Measurements from ENCODE around the gene DMRTB1. TPM values are rescaled to one million over a fixed set of nuclear protein-coding genes. Genes with fewer than 3 reads are reported as not detected.

The DMRTB1 gene
- total and polyA plus RNA-seq, 2 of the 8 experiments (the other 6 are each of a cell fraction or from before 2014, with no cell fraction given) = 0.06 to 0.35 TPM

DNA sequence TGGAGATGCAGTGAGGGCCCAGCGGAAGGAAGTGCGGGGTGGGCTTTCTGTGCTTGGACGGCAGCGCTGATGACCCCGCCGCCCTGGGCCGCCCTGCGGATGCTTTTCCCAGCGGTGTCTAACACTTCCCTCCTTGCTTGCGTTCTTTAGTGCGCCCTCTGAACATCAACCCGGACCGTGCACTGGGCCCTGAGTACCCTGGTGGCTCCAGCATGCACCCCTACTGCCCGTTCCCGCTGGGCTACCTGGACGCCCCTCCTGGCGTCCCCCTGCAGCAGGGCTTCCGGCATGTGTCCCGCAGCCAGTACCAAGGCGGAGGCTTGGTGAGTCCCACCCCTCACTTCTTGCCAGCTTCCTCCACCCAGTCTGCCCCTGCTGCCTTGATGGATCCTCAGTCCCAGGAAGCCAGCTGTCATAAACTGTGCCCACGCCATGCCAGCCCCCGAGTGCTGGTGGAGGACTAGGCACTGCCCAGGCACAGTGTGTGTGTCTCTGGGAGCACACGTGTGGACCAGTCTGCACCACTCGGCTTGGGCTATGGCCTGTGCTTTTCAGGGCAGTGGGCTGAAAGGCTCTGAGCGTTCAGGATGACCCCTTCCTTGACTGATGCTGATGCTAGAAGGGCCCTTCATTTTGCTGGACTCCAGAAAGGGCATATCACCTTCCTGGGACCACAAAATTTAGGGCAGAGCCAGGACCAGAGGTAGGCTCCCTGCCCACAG is 2.3 kb downstream of the DMRTB1 start (continued):
- no peak for TF ChIP-seq CHD7 (IDR thresholded peaks at IDR 0.05; ENCODE audit: insufficient replicate concordance, low read length)
- no peak for TF ChIP-seq EP300 (IDR thresholded peaks at IDR 0.05; ENCODE audit: borderline replicate concordance in 1 of 2, low read depth in 2 of 2, low read length in 2 of 2)
- no peak for TF ChIP-seq HDAC6 (IDR thresholded peaks at IDR 0.05; ENCODE audit: low read depth, low read length)
- TF ChIP-seq BCL11A (IDR thresholded peaks at IDR 0.05; ENCODE audit: low read depth in 2 of 2, low read length in 2 of 2) = no peak
- TF ChIP-seq, protein P1, sequence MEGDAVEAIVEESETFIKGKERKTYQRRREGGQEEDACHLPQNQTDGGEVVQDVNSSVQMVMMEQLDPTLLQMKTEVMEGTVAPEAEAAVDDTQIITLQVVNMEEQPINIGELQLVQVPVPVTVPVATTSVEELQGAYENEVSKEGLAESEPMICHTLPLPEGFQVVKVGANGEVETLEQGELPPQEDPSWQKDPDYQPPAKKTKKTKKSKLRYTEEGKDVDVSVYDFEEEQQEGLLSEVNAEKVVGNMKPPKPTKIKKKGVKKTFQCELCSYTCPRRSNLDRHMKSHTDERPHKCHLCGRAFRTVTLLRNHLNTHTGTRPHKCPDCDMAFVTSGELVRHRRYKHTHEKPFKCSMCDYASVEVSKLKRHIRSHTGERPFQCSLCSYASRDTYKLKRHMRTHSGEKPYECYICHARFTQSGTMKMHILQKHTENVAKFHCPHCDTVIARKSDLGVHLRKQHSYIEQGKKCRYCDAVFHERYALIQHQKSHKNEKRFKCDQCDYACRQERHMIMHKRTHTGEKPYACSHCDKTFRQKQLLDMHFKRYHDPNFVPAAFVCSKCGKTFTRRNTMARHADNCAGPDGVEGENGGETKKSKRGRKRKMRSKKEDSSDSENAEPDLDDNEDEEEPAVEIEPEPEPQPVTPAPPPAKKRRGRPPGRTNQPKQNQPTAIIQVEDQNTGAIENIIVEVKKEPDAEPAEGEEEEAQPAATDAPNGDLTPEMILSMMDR (IDR thresholded peaks at IDR 0.05; ENCODE audit: control extremely low read depth in 1 of 3, insufficient read depth in 1 of 3, low read depth in 1 of 3, low read length in 3 of 3) = no peak
- no peak for TF ChIP-seq CTBP2 (IDR thresholded peaks at IDR 0.05; ENCODE audit: borderline replicate concordance, insufficient read depth, insufficient read length, low read length)
- TF ChIP-seq NRF1 (IDR thresholded peaks at IDR 0.05; ENCODE audit: low read depth, low read length) = no peak
